ENCODE results near the gene PAQR9.

Gene PAQR9

GRCh38 chr3:142950972-142951371 is 12.5 kb downstream of the PAQR9 start:
- DNase-seq (ENCODE audit: low read depth): no peak

DNA sequence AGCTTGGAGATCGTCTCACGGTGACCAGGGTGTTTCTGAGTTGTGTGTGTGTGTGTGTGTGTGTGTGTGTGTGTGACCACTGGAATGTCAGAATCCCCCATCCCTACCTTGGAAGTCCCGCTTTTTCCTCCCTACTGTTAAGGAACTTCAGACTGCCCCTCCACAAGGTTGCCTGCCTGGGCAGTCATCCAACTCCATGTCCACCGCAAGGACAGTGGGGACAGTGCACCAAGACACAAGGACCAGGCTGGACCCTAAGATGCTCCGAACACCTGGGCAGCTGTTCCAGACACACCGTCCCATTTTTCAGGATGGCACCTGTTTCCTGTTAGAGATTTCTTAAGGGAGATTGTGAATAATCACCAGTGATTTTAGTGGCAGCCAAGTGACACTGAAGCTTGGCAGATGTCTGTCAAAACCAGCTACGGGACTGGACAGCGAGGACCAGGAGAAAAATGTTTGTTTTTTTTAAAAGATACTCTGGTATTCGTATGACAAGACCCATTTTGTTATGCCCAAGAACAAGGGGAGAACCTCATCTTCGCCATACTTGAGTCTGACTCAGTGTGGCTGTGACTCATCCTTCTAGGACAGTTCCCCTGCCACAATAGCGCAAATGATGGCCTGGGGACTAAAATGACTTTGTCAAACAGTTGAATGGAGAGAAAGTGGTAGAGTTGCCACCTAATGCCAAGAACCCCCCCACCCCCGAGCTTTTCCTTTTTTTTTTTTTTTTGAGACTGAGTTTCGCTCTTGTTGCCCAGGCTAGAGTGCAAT is 15.5 kb downstream of the PAQR9 start:
- DNase-seq (ENCODE audit: low read depth): no peak

GRCh38 chr3:142947352-142947751 is 16.1 kb downstream of the PAQR9 start:
- DNase-seq (ENCODE audit: low read depth): no peak

- no peak for DNase-seq (ENCODE audit: low read depth)
Observed at GRCh38 chr3:142946861-142947260, 16.6 kb downstream of the PAQR9 start.

DNA sequence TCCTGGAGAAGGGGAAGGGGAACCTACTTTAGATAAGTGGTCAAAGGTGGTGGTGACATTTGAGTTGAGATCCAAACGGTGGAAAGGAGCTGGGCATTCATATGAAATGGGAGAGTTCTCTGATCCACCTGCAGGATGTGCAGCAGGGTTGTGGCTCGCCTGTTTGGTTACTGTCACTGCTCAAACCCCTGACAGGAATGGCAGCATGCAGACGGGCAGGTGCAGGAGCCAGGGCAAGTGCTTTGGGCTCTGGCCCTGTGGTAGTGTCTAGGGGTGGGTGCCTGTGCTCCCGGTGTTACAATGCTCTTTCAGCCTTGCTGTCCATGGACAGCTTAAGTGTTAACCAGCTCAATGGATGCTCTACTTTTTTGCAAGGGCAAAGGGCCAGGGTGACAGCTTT is 18.5 kb downstream of the PAQR9 start:
- no peak for DNase-seq (ENCODE audit: low read depth)

GRCh38 chr3:142944342-142944741 is 19.1 kb downstream of the PAQR9 start:
- no peak for DNase-seq (ENCODE audit: low read depth)

GRCh38 chr3:142943870-142944269 is 19.6 kb downstream of the PAQR9 start:
- no peak for DNase-seq (ENCODE audit: low read depth)

DNA sequence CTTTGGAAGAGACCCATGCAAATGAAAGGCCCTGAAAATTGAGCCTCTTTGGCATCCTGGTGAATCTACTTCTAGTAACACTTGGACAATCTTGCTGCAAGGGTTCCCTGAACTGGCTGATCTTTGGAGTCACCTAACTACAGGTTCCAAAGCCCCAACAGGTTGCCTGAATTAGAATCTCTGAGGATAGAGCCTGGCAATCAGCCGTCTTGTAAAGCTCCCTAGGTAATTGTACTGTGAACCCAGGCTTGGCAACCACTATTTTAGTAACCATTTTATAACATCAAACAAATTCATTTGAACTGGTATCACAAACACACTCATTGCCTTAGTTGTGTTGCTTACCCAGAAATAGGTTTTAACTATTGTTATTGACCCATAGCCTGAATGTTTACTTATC is 20.1 kb downstream of the PAQR9 start:
- DNase-seq (ENCODE audit: low read depth): no peak

DNA sequence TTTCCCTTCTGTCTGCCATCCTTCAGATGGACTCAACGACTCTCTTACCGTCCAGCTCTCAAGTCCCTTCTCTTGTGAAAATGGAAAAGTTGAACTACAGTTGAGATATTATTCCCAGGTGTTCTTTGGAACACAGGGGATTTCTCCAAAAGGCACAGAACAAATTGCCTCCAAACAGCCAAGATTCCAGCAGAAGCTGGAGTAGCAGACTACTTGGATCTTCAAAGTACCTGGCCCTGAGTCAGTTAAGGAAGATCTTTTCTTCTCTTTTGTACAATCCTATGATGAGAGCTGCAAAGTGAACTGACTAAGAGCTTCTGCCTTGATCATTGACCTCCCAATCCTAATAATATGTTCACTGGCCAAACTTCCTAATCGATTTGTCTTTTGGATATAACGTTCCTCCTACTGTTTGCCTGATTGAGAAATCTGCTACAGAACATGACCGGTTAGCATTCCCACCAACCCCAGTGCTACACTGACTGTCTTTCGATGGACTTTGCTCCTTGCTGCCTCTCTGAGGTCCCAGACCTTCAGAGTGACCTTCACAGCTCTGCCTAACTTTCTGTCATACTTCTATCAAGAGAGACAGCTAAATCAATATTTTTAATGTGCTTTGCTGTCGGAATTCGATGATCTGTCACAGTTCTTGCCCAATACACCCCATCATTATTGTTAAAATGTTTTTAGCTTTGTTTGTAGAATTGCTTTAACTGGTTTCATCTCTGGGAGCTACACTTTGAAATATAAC is 21.9 kb downstream of the PAQR9 start:
- no peak for DNase-seq (ENCODE audit: low read depth)

DNA sequence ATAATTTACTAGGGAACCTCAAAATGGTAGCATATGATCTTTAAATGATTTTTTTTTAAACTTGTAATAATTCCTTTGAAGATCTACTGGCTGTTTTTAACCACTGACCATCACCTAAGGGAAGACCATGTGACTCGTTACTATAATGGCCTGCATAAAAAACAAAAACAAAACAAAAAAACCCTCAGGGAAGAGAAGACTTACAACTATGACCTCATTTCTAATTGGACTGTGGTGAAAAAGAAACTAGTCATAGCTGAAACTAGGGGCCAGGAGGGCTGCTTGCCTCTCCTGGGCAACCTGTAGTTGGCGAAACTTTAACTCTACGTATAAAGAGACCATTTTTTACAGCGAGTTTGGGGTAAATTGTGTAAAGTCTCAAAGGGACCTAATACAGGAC is 23.0 kb downstream of the PAQR9 start:
- DNase-seq (ENCODE audit: low read depth): no peak

GRCh38 chr3:142940000-142940399 is 23.5 kb downstream of the PAQR9 start:
- no peak for DNase-seq (ENCODE audit: low read depth)

DNA sequence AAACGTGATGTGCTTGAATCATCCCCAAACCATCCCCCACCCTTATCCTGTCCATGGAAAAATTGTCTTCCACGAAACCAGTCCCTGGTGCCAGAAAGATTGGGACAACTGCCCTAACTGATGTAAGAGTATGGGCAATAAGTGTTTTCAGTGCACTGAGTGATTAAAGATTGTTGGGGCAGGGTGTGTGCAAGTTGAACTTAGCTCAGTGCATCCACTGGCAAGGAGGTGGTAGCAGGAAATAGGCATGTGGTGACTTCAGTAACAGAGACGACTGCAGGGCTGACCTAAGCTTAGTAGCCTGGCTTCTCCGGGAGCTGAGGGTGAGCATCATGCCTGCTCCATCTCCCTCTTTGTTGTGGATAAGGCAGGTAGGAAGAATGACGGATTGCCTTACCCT is 27.5 kb downstream of the PAQR9 start:
- DNase-seq (ENCODE audit: low read depth): no peak

- DNase-seq (ENCODE audit: low read depth): no peak
Observed at GRCh38 chr3:142934887-142935269, 28.6 kb downstream of the PAQR9 start.

DNA sequence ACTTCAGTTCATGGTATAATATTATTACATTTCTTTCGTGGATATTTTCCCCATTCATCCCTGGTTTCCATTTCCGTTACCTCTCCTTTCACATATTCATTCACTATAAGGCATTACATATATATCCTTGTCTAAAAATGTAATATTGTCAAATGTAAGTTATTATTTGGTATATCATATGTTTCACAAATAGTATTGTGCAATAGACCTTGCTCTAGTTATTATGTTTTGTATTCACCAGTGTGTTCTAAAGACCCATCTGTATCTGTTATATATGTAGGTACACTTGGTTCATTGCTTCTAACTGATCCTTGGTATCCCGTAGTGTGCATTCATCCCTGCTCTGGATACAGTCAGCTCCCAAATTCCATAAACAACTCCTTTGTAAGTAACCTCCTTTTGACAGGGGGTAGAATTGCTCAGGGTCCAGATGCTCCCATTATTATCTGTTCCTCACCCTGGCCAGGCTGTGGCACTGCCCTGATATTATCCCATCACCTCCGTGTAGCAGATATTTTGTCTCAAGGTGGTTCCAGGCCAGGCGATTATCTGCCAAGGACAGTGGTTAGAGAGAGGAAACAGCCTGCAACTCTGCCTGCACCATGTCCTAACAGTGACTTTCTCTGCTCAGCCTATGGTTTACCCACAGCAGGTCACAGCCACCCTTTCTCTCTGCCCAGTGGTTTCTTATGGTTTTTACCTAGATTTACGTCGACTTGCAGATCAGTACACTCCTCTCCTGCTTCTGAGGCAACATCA is 29.2 kb downstream of the PAQR9 start:
- no peak for DNase-seq (ENCODE audit: low read depth)

- DNase-seq (ENCODE audit: low read depth): no peak
Observed at GRCh38 chr3:142931222-142931621, 32.3 kb downstream of the PAQR9 start.

GRCh38 chr3:142930463-142930862 is 33.0 kb downstream of the PAQR9 start:
- DNase-seq (ENCODE audit: low read depth): no peak

GRCh38 chr3:142929890-142930289 is 33.6 kb downstream of the PAQR9 start:
- no peak for DNase-seq (ENCODE audit: low read depth)

- no peak for DNase-seq (ENCODE audit: low read depth)
Observed at GRCh38 chr3:142929109-142929508, 34.4 kb downstream of the PAQR9 start.

DNA sequence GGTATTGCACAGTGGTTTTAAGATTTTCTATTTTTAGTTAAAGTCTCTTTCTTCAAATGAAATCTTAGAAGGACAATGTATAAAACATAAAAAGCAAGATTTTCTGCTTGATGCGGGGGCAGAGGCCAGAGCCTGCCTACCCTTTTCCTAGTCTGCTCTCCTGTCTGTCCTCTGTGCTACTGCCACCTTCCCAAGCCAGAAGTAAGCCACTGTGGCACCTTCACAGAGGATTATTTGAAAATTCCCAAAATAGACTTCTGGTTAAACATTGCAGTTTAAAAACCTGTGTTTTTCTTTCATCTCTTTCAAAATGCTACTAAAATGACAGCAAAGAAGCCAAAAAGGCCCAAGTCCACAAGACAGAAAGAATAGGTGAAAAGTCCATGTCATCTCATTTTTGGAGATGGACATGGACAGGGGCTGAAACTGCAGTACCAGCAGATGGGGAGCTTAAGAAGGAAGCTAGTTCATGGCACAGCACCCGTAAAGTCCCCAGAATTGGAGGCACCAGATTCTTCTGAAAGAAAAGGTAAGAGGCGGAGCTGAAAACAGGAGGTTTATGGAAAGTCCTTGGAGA is 37.0 kb downstream of the PAQR9 start:
- DNase-seq (ENCODE audit: low read depth): no peak

DNA sequence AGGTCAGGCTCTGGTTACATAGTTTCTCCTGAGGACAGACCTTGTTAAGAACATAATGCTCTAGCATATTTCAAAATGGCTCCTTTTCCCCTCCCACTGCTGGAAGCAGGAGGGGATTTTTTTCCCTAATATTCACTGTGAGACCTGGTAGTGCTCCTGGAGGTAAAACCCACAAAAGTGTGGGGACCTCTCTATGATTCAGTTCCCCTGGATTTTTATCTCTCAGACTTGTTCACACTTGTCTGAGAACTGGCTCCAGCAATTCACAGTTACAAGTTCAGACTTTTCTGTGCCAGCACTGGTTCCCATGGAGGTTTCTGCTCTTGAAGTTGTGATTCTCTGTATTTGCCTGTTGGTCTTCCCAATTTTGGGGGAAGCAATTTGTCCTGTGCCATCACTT is 38.3 kb downstream of the PAQR9 start:
- DNase-seq (ENCODE audit: low read depth): no peak

DNA sequence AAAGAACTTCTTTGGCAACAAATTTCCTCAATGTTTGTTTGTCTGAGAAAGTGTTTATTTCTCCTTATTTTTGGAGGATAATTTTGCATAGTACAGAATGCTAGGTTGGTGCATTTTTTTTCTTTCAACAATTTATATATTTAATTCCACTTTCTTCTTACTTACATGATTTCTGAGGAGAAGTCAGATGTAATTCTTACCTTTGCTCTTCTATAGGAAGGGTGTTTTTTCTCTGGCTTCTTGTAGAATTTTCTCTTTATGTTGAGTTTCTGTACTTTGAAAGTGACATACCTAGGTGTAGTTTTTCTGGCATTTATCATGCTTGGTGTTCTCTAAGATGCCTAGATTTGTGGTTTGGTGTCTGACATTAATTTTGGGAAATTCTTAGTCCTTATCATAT is 39.8 kb downstream of the PAQR9 start:
- no peak for DNase-seq (ENCODE audit: low read depth)

GRCh38 chr3:142916605-142917004 is 46.9 kb downstream of the PAQR9 start:
- DNase-seq (ENCODE audit: low read depth): no peak

GRCh38 chr3:142915636-142916035 is 47.8 kb downstream of the PAQR9 start:
- DNase-seq (ENCODE audit: low read depth): no peak

Measured in T-helper 22 cell (primary cell).